Measurements from ENCODE around the gene CSRNP3.

- TF ChIP-seq POLR2A (IDR thresholded peaks at IDR 0.05; ENCODE audit: low read depth, low read length) (no peak), POLR2AphosphoS5 (IDR thresholded peaks at IDR 0.05; ENCODE audit: low read depth, low read length) (no peak)
Observed at GRCh38 chr2:165609672-165610071, 140.2 kb downstream of the CSRNP3 start.
